H1 (cell line): ENCODE data around the gene DGKZ. TPM values are rescaled to one million over a fixed set of nuclear protein-coding genes. Genes with fewer than 3 reads are reported as not detected.

Experiments
- ATF2 ChIP-seq: IDR thresholded peaks from 2 replicates; pipeline ENCODE4 v1.6.1; 2012; ENCODE audit warnings: low read length, inconsistent platforms
- CHD7 ChIP-seq: fragments of 300-600 bp; sonication (generic); IDR thresholded peaks from 2 replicates; pipeline ENCODE4 v1.7.1; 2012; ENCODE audit warnings: low read length, moderate library complexity, mild to moderate bottlenecking, inconsistent platforms; ENCODE audit not compliant: insufficient replicate concordance
- E2F6 ChIP-seq: IDR thresholded peaks from 2 replicates; pipeline ENCODE4 v1.6.1; 2012; ENCODE audit warnings: inconsistent platforms
- EZH2 ChIP-seq: fragments of 200-600 bp; sonication (generic); IDR thresholded peaks from 2 replicates; pipeline ENCODE4 v1.7.1; 2012; ENCODE audit warnings: low read depth, mild to moderate bottlenecking, moderate library complexity, low read length, inconsistent platforms; ENCODE audit not compliant: severe bottlenecking
- KDM1A ChIP-seq: fragments of 200-600, 300-600 bp; sonication (generic); IDR thresholded peaks from 2 replicates; pipeline ENCODE4 v1.7.1; 2016; ENCODE audit warnings: mild to moderate bottlenecking, low read length, borderline replicate concordance
- SIN3A ChIP-seq, 2 experiments: IDR thresholded peaks in 1 of 2; conservative IDR thresholded peaks in 1 of 2; 2 replicates each; pipeline ENCODE4 v1.6.1; 2011 to 2012; ENCODE audit warnings: low read length in 2 of 2, improper control_type of control experiment in 1 of 2, low read depth in 1 of 2, mild to moderate bottlenecking in 1 of 2
- SIRT6 ChIP-seq: IDR thresholded peaks from one replicate; pipeline ENCODE4 v1.7.1; 2012; ENCODE audit warnings: low read length, inconsistent platforms
- TAF7 ChIP-seq: optimal IDR thresholded peaks from 2 replicates; pipeline ENCODE3; 2011; ENCODE audit warnings: low read depth, mild to moderate bottlenecking, inconsistent platforms, low read length, moderate library complexity, borderline replicate concordance
- YY1 ChIP-seq: IDR thresholded peaks from 2 replicates; pipeline ENCODE4 v1.6.1; 2011; ENCODE audit warnings: low read depth, mild to moderate bottlenecking, low read length
- polyA plus RNA-seq, 7 experiments: library from polyadenylated mRNA; depleted of rRNA in 3 of 7; stranded (reverse) in 5 of 7; unstranded in 2 of 7; fragments of >200 nt in 5 of 7; fragments of 200-250 nt in 2 of 7; gene quantifications; 1 replicate in 5 of 7; 2 replicates in 1 of 7; 4 replicates in 1 of 7; pipeline versions ENCODE4 v1.2.1 to v1.2.3, GENCODE V29; 2011 to 2013; ENCODE audit warnings: missing spikeins in 2 of 7, mixed read lengths in 2 of 7
- total RNA-seq: library from RNA; stranded (reverse); fragmentation: NEBNext Ultra II Directional; extraction: Animal tissue kit (Norgen Biotek cat#: 25700); gene quantifications from 2 replicates; pipeline ENCODE4 v1.2.1, GENCODE V29; 2021

DGKZ gene
- total and polyA plus RNA-seq, 2 of the 8 experiments (the other 6 are each of a cell fraction or from before 2014, with no cell fraction given), result 84.4 to 184 TPM

- TF ChIP-seq CHD7 (no peak), ATF2 (no peak), YY1 (no peak), EZH2 (no peak), SIRT6 (no peak), TAF7 (no peak), KDM1A (no peak), SIN3A (conservative IDR thresholded peaks at IDR 0.05 in 1 of 2, IDR thresholded peaks at IDR 0.05 in 1 of 2; ENCODE audit: low read depth in 1 of 2, low read length in 2 of 2) (no peak), E2F6 (no peak)
These were observed 28.2 kb upstream of the DGKZ start (continued) for GRCh38 chr11:46319074-46319453.
